AG09319 (cell line): ENCODE measurements around the gene CACNA2D4.

Experiments
- DNase-seq: peaks from one replicate; pipeline ENCODE4 v3.0.0-alpha.2; 2010; ENCODE audit warnings: low read depth; ENCODE audit errors: extremely low read depth
- CTCF ChIP-seq: IDR thresholded peaks from 2 replicates; pipeline ENCODE4 v1.5.1; 2011; ENCODE audit warnings: low read depth, mild to moderate bottlenecking, inconsistent platforms, low read length, moderate library complexity

The CACNA2D4 gene

GRCh38 chr12:1920971-1921370 lies 2.5 kb upstream of the CACNA2D4 start:
- DNase-seq: no peak
- no peak for TF ChIP-seq CTCF

- no peak for DNase-seq
- TF ChIP-seq CTCF: no peak
Measured at GRCh38 chr12:1920436-1920835, 2.0 kb upstream of the CACNA2D4 start.

- no peak for DNase-seq
- TF ChIP-seq CTCF: no peak
Measured at GRCh38 chr12:1919763-1920162, 1.3 kb upstream of the CACNA2D4 start.

GRCh38 chr12:1919284-1919683 lies 832 bp upstream of the CACNA2D4 start:
- DNase-seq: no peak
- no peak for TF ChIP-seq CTCF

- DNase-seq: no peak
- no peak for TF ChIP-seq CTCF
Measured at GRCh38 chr12:1918884-1919236, 408 bp upstream of the CACNA2D4 start.

- DNase-seq: no peak
- TF ChIP-seq CTCF: no peak
Measured at GRCh38 chr12:1917172-1918070, 1.0 kb downstream of the CACNA2D4 start.

- no peak for TF ChIP-seq CTCF
- no peak for DNase-seq
Measured at GRCh38 chr12:1916371-1917171, 1.9 kb downstream of the CACNA2D4 start.
